HG03139 (cell line): ENCODE results near the gene MFAP2.

Experiments
- ATAC-seq: cut with Tn5 transposase; IDR thresholded peaks from one replicate; pipeline ENCODE4 v1.9.1; 2021; ENCODE audit not compliant: unreplicated experiment

Gene MFAP2

GRCh38 chr1:16980473-16981268, at the start of gene MFAP2:
TSS of gene MFAP2 (minus strand) at chr1:16980620. CDS start at chr1:16978273, 2,347 bp downstream.
- no peak for ATAC-seq

DNA sequence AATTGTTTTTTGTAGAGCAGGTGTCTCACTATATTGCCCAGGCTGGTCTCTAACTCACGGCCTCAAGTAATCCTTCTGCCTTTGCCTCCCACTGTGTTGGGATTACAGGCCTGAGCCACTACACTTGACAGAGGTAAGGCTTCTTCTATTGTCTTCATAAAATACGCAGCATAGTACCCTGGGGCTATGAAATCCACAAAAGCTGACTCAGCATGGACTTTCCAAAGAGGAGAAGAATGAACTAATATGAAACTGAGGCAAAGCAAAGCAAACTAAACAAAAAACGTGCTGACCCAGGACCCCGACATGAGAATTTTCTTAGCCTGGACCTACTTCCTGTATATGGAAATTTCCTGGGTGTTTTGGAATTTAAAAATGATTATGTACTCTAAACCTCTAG, 49.8 kb upstream of the MFAP2 start:
- no peak for ATAC-seq

DNA sequence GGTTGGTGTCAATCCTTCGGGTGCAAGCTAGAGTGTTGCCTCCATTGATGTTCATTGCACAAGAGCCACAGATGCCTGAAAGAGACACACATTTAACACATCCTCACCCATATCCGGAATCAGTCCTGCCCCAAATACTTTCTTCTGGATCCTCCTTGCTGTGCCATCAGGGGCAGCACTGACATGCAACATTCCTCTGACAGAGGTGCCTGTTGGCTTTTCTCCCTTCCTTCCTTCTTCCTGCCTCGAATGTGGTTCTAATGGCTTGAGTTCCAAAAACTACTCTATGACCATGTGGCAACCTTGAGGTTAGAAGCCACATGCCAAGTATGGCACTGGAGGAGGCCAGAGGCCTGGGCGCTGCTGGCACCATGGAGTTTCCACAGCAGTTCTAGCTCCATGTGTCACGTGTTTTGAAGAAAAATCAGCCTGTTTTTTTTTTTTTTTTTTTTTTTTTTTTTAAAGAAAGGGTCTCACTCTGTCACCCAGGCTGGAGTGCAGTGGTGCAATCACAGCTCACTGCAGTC, 48.3 kb upstream of the MFAP2 start:
- ATAC-seq: no peak

GRCh38 chr1:17027900-17028299, 47.5 kb upstream of the MFAP2 start:
- no peak for ATAC-seq

GRCh38 chr1:17027403-17027802, 47.0 kb upstream of the MFAP2 start:
- no peak for ATAC-seq

GRCh38 chr1:17024721-17025120, 44.3 kb upstream of the MFAP2 start:
- ATAC-seq: no peak

DNA sequence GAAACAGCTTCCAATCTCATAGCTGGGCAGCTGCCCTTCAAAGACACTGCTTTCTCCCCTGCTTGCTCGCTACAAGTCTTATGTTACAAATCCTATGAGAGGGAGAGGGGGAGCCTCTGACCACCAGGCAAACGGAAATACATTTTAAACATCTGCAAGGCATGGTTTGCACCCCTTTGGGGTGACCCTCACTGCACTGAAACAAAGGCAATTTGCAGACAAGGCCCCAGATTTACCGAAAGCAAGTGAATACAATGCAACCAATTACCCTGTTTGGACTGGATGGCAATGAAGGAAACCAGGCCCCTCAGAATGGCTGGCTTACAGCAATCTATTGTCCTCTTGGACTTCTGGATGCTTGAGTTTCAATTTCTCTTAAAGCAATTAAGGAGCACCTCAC, 43.2 kb upstream of the MFAP2 start:
- ATAC-seq: no peak

DNA sequence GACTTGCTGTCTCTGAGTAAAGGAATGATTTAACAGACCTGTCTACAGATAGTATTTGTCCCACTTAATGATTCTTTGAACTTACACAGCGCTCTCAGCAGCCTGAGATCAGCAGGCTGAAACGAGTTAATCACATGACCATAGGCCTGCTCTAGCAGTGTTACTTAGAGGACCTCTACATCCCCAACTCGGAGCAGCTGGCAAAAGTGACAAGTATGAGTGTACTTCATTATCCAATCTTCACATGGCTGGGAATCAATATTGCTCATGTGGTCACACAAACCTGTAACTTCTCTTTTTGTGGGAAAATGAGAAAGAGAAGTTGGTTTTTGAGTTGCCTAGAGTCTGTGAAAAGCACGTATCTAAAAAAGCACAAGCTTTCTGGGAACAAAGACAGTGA, 42.7 kb upstream of the MFAP2 start:
- ATAC-seq: no peak

- ATAC-seq: no peak
Measured at GRCh38 chr1:17021896-17022295, 41.5 kb upstream of the MFAP2 start.

GRCh38 chr1:17020502-17020901, 40.1 kb upstream of the MFAP2 start:
- ATAC-seq: no peak

- ATAC-seq: no peak
Measured at GRCh38 chr1:17018849-17019248, 38.4 kb upstream of the MFAP2 start.

- no peak for ATAC-seq
Measured at GRCh38 chr1:17017435-17017834, 37.0 kb upstream of the MFAP2 start.

- no peak for ATAC-seq
Measured at GRCh38 chr1:17016317-17016661, 35.9 kb upstream of the MFAP2 start.

DNA sequence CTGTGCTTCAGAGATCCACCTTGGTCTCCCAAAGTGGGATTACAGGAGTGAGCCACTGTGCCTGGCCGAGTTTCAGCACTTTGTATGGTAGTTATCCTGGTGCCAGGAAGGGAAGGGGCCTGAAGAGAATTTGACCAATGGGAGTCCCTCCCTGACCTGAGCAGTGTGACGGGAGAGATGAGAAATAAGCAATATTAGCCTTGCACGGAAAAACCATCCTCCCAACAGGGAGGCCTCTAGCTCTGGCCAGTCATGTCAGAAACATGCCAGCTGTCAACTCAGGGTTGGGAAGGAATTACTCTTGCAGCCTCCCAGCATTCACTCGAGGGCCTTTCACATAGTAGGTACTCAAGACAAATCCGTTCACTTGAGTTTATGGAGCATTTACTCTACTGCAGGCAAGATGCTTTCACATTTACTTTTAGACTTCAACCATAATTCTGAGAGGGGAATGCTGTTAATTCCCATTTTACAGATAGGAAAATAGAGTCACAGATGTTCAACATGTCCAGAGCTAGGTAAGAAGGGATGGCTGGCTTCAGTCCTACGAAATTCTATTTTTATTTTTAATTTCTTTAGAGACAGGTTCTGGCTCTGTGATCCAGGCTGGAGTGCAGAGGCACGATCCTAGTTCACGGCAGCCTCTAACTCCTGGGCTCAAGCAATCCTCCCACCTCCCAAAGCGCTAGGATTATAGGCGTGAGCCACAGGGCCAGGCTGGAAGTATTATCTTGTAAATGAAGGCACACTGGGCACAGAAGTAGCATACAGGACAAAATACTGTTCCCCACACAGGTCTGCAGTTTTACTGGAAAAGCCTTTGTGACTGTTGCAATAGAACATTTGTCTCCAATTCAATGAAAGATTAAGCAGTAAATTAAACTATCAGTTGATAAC, 34.5 kb upstream of the MFAP2 start:
- ATAC-seq: no peak

DNA sequence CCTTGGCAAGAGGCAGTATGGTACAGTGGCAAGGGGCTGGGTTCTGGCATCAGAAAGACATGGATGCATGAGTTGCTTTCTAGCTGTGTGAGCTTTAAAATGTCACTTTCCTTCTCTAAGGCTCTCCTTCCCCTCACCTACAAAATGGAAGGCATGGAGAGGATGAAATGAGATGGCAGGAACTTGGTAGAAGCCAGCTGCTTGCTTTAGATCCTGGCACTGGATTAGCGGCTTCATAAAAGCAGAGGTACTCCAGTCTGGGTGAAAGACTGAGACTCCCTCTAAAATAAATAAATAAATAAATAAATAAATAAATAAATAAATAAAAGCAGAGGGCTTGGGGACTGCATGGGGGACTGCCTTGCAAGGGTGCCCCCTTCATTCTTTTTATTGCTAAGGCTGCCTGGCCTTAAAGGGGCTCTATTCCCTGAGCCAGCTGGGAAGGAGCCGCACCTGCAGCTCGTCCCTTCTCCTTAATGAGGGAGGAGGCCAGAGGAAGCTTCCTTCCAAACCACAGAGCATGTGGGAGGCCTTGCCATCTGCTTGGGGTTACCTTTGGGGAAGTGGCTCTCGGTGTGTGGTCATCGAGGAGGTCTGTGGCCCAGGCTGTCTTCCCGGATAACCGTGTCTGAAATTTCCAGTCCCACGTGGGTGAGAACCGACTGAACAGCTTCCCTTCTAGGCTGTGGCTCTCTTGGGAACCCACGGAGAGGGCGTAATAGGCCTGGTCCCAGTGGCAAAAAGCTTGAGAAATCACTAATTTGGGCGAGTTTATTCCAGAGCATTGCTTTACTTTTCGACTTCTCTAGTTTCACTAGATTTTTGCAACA, 33.3 kb upstream of the MFAP2 start:
- no peak for ATAC-seq

- ATAC-seq: no peak
Measured at GRCh38 chr1:17012775-17013490, 32.5 kb upstream of the MFAP2 start.

- ATAC-seq: peak; percentile 78
Measured at GRCh38 chr1:17011439-17012307, 31.3 kb upstream of the MFAP2 start, which contains the start of gene ATP13A2. TSS of gene ATP13A2 (minus strand) at chr1:17011928. CDS start at chr1:17011738, 190 bp downstream.

GRCh38 chr1:17011092-17011438, 30.6 kb upstream of the MFAP2 start:
- ATAC-seq: peak; percentile 5

DNA sequence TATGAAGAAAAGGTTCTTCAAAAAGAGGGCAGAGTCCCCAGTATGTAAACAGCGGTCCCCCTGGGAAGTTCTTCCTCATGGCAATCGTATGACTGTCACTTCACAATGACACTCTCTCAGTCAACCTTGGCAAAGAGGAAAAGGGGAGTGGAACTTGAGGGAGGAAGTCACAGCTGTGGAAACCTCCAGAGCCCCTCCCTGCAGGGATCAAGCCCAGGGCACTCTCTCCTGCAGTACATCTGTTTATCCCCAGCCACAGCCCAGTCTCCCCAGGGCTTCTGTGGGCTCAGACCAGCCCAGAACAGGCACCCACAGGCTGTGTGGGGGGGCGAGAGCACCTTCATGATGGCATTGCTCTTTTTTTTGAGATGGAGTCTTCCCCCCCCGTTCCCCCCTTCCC, 29.3 kb upstream of the MFAP2 start:
- ATAC-seq: no peak
